Pancreas (tissue), 10 donors: ENCODE results near the gene CDH4. TPM values are rescaled to one million over a fixed set of nuclear protein-coding genes. Genes with fewer than 3 reads are reported as not detected.

ENCODE experiments used
- ATAC-seq, 4 donors: fragments of 200-7000 bp; cut with Tn5 transposase; one replicate each; pipeline versions ENCODE4 v1.8.0 to v1.9.1; 2020; ENCODE audit warnings: mild to moderate bottlenecking in 4 of 4, moderate library complexity in 4 of 4
- DNase-seq, 6 donors: peaks; one replicate each; pipeline ENCODE4 v3.0.0-alpha.2; 2020
- FAIRE-seq: peaks from 2 replicates; lab custom pipeline; 2012; peaks lifted over from hg19 to GRCh38; lab: Jason Lieb, UNC
- H3K27ac ChIP-seq, 4 donors: fragments of 200-600 bp; sonication (generic); 1 replicate in 3 of 4; 2 replicates in 1 of 4; pipeline versions ENCODE4 v1.5.0 to v1.8.0; 2020
- H3K27me3 ChIP-seq, 4 donors: fragments of 200-600 bp; one replicate each; pipeline ENCODE4 v1.8.0; 2021
- H3K36me3 ChIP-seq, 3 donors: fragments of 200-600 bp; sonication (generic) in 1 of 3; one replicate each; pipeline versions ENCODE4 v1.5.0 to v1.8.0; 2020 to 2021
- H3K4me1 ChIP-seq, 3 donors: fragments of 200-600 bp; one replicate each; pipeline ENCODE4 v1.8.0; 2021
- H3K4me3 ChIP-seq, 4 donors: fragments of 200-600 bp; sonication (generic) in 2 of 4; one replicate each; pipeline versions ENCODE4 v1.5.0 to v1.8.0; 2020 to 2021
- H3K9me3 ChIP-seq, 4 donors: fragments of 200-600 bp; one replicate each; pipeline ENCODE4 v1.8.0; 2021
- CTCF ChIP-seq, 4 donors: fragments of 200-600 bp; sonication (generic) in 3 of 4; IDR thresholded peaks; one replicate each; pipeline versions ENCODE4 v1.5.0 to v1.8.0; 2021; ENCODE audit warnings: antibody characterized with exemption in 4 of 4
- WGBS, 2 donors: extraction: QIAGEN DNeasy Blood & Tissue Kit; methylation state at CpG; one replicate each; pipeline ENCODE4 v1.1.7; 2013; 5-methylcytosine and 5-hydroxymethylcytosine counted together
- intact Hi-C, 3 donors: fragments of 100-400 bp; cut with DNase I; formaldehyde crosslinking; loops; one replicate each; pipeline versions ENCODE4 v1.11.1 to v1.14.2; 2022
- polyA plus RNA-seq, 2 donors: library from polyadenylated mRNA; stranded (reverse); fragments of 200-250 nt; gene quantifications; one replicate each; pipeline ENCODE4 v1.2.3, GENCODE V29; 2013
- total RNA-seq, 6 donors: library from RNA; stranded (reverse); fragmentation: NEBNext Ultra II Directional in 4 of 6; extraction: Animal tissue kit (Norgen Biotek cat#: 25700) in 4 of 6; gene quantifications; one replicate each; pipeline versions ENCODE4 v1.2.1 to v1.2.4, GENCODE V29; 2021 to 2023
- donor health status: healthy with polysubstance abuse.
- donor health status: DM: no; HTN: no; CAD: no; lungs with moderate emphysema.
- donor health status: DM: no; HTN: no; CAD: no.
- donor health status: control.
- donor health status: control.
- donor health status: Bipolar disorder and iron deficiency.
- donor health status: DM: yes; HTN: yes; CAD: no.
- donor health status: DM: no; HTN: no; CAD: no.
- donor health status: DM: no; HTN: no; CAD: no.
- donor health status: DM: yes; HTN: yes; CAD: no.

CDH4 gene
- total and polyA plus RNA-seq, 8 donors: 0.04 to 1.4 (median 0.27) TPM

- ATAC-seq: no peak
Observed at GRCh38 chr20:61320691-61321425, 68.8 kb downstream of the CDH4 start.

GRCh38 chr20:61321481-61321880 is 69.4 kb downstream of the CDH4 start:
- intact Hi-C loops: no loop called here
- no peak for TF ChIP-seq CTCF (IDR thresholded peaks at IDR 0.05)
- no peak for DNase-seq
- H3K4me1 ChIP-seq: no peaks in the 10 kb centered on the region
- no peak for ATAC-seq
- FAIRE-seq: no peak
- H3K27ac ChIP-seq: no peak overlapping the region
- no peaks in the 10 kb centered on the region for H3K36me3 ChIP-seq
- WGBS, 2 donors: 64 to 79% methylated on average over 13 of the region's 13 CpGs
- no peak overlapping the region for H3K4me3 ChIP-seq
- H3K27me3 ChIP-seq: no peaks in the 10 kb centered on the region
- no peaks in the 10 kb centered on the region for H3K9me3 ChIP-seq

More at GRCh38 chr20:61320691-61321425, 68.8 kb downstream of the CDH4 start:
- Histone ChIP-seq H3K4me1 (no peaks in the 10 kb centered on the region), H3K36me3 (no peaks in the 10 kb centered on the region), H3K9me3 (no peaks in the 10 kb centered on the region), H3K4me3 (no peak overlapping the region), H3K27me3 (no peaks in the 10 kb centered on the region), H3K27ac (no peak overlapping the region)
- intact Hi-C loops: no loop called here
- DNase-seq (no peak), FAIRE-seq (no peak)
- WGBS, 2 donors: 41 to 55% methylated on average over 21 of the region's 21 CpGs
- TF ChIP-seq CTCF (IDR thresholded peaks at IDR 0.05): no peak

- no peak for TF ChIP-seq CTCF (IDR thresholded peaks at IDR 0.05)
- FAIRE-seq (no peak), ATAC-seq (no peak), DNase-seq (no peak)
- no peak overlapping the region for H3K4me3 ChIP-seq
- no peak overlapping the region for H3K27ac ChIP-seq
- intact Hi-C loops: no loop called here
- no peaks in the 10 kb centered on the region for H3K9me3 ChIP-seq
- H3K36me3 ChIP-seq: no peaks in the 10 kb centered on the region
- no peaks in the 10 kb centered on the region for H3K4me1 ChIP-seq
- 53 to 64% methylated on average over 14 of the region's 14 CpGs for WGBS, 2 donors
- no peaks in the 10 kb centered on the region for H3K27me3 ChIP-seq
Observed at GRCh38 chr20:61322151-61322865, 70.2 kb downstream of the CDH4 start.

GRCh38 chr20:61324906-61325305 is 72.8 kb downstream of the CDH4 start:
- WGBS, 2 donors: 63 to 80% methylated on average over 8 of the region's 8 CpGs

More at GRCh38 chr20:61324906-61325305, 72.8 kb downstream of the CDH4 start:
- no peaks in the 10 kb centered on the region for H3K9me3 ChIP-seq
- no peak for DNase-seq
- no peaks in the 10 kb centered on the region for H3K36me3 ChIP-seq
- ATAC-seq: no peak
- H3K4me1 ChIP-seq: no peaks in the 10 kb centered on the region
- TF ChIP-seq CTCF (IDR thresholded peaks at IDR 0.05): no peak
- intact Hi-C loops: no loop called here
- H3K27me3 ChIP-seq: no peaks in the 10 kb centered on the region
- no peak for FAIRE-seq
- no peak overlapping the region for H3K27ac ChIP-seq
- H3K4me3 ChIP-seq: no peak overlapping the region
